Endothelial cell of umbilical vein (primary cell): ENCODE measurements around the gene MCC. TPM values are rescaled to one million over a fixed set of nuclear protein-coding genes. Genes with fewer than 3 reads are reported as not detected.

Experiments
- BruUV-seq: library from RNA; stranded (reverse); fragments of 400-500 nt; replicated peaks from 2 replicates; lab custom pipeline; 2021; lab: Mats Ljungman, UMichigan
- CTCF ChIA-PET: fragments of 300-600, 350-600 bp; sonication (Branson Sonifier 250); formaldehyde crosslinking; loops from one replicate; lab custom pipeline; 2021; ENCODE audit warnings: antibody characterized with exemption, inconsistent platforms; lab: Charles Lee
- POLR2A ChIA-PET: fragments of 300-600, 350-600 bp; sonication (Branson Sonifier 250); formaldehyde crosslinking; loops from one replicate; lab custom pipeline; 2021; ENCODE audit warnings: antibody characterized with exemption, inconsistent platforms; lab: Charles Lee
- DNase-seq: peaks from one replicate; pipeline ENCODE4 v3.0.0-alpha.2; 2011; ENCODE audit warnings: low read depth, low spot score
- FAIRE-seq: peaks from 2 replicates; lab custom pipeline; 2011; peaks lifted over from hg19 to GRCh38; lab: Jason Lieb, UNC
- H2AFZ ChIP-seq: 2 replicates; pipeline ENCODE4 v1.6.0; 2012; ENCODE audit warnings: low read depth, low read length, control low read depth, inconsistent platforms
- H3K27ac ChIP-seq: 2 replicates; pipeline ENCODE4 v1.5.1; 2011; ENCODE audit warnings: low read depth, mild to moderate bottlenecking, control low read depth, low read length, moderate library complexity; ENCODE audit not compliant: insufficient read depth
- H3K27me3 ChIP-seq, 2 experiments: 2 replicates each; pipeline versions ENCODE4 v1.6.0 to v1.6.1; 2011; ENCODE audit warnings: low read length in 2 of 2, mixed read lengths in 1 of 2; ENCODE audit not compliant: control insufficient read depth in 2 of 2, insufficient read depth in 2 of 2
- H3K36me3 ChIP-seq, 2 experiments: 2 replicates in 1 of 2; 3 replicates in 1 of 2; pipeline ENCODE4 v1.5.1; 2011; ENCODE audit warnings: low read length in 2 of 2, mild to moderate bottlenecking in 1 of 2, moderate library complexity in 1 of 2; ENCODE audit not compliant: control insufficient read depth in 2 of 2, insufficient read depth in 2 of 2; ENCODE audit errors: extremely low read depth in 1 of 2
- H3K4me1 ChIP-seq: 3 replicates; pipeline ENCODE4 v1.5.1; 2011; ENCODE audit warnings: mild to moderate bottlenecking, low read length; ENCODE audit not compliant: control insufficient read depth, insufficient read depth; ENCODE audit errors: extremely low read depth
- H3K4me2 ChIP-seq: 2 replicates; pipeline ENCODE4 v1.6.1; 2011; ENCODE audit warnings: low read length, control low read depth, mixed read lengths; ENCODE audit not compliant: insufficient read depth
- H3K4me3 ChIP-seq, 3 experiments: fragments of 200-600 bp in 1 of 3; sonication (generic), shearing (Covaris generic) in 1 of 3; replicated peaks in 1 of 3; 2 replicates each; pipeline ENCODE4 v1.5.1; 2011 to 2016; ENCODE audit warnings: control low read depth in 3 of 3, low read length in 3 of 3, mild to moderate bottlenecking in 2 of 3, inconsistent platforms in 1 of 3, low read depth in 1 of 3, moderate library complexity in 1 of 3; ENCODE audit not compliant: insufficient read depth in 1 of 3
- H3K79me2 ChIP-seq: 2 replicates; pipeline ENCODE4 v1.6.0; 2012; ENCODE audit warnings: low read length, inconsistent platforms; ENCODE audit not compliant: control insufficient read depth, insufficient read depth
- H3K9ac ChIP-seq: replicated peaks from 2 replicates; pipeline ENCODE3; 2011; ENCODE audit warnings: low read length, control low read depth; ENCODE audit not compliant: insufficient read depth; ENCODE audit errors: extremely low read depth
- H3K9me1 ChIP-seq: replicated peaks from 3 replicates; pipeline ENCODE4 v1.6.0; 2011; ENCODE audit warnings: mild to moderate bottlenecking, low read length; ENCODE audit not compliant: control insufficient read depth, insufficient read depth; ENCODE audit errors: extremely low read depth
- H3K9me3 ChIP-seq: replicated peaks from 2 replicates; pipeline ENCODE4 v1.5.1; 2012; ENCODE audit warnings: low read length, inconsistent platforms; ENCODE audit not compliant: control insufficient read depth, insufficient read depth
- H4K20me1 ChIP-seq: replicated peaks from 2 replicates; pipeline ENCODE3; 2011; ENCODE audit warnings: mild to moderate bottlenecking, low read length; ENCODE audit not compliant: control insufficient read depth, insufficient read depth; ENCODE audit errors: extremely low read depth
- CTCF ChIP-seq, 2 donors: IDR thresholded peaks; 1 replicate in 1 of 2; 2 replicates in 1 of 2; pipeline ENCODE4 v1.5.1; 2011; ENCODE audit warnings: low read length in 2 of 2, mild to moderate bottlenecking in 2 of 2, moderate library complexity in 2 of 2, control low read depth in 1 of 2, inconsistent platforms in 1 of 2, low read depth in 1 of 2; ENCODE audit not compliant: insufficient read depth in 1 of 2; ENCODE audit errors: extremely low read depth in 1 of 2
- EZH2 ChIP-seq: IDR thresholded peaks from 2 replicates; pipeline ENCODE4 v1.6.1; 2012; ENCODE audit warnings: borderline replicate concordance, low read depth, mild to moderate bottlenecking, moderate library complexity, low read length, inconsistent platforms; ENCODE audit not compliant: severe bottlenecking
- FOS ChIP-seq: IDR thresholded peaks from 2 replicates; pipeline ENCODE4 v1.6.1; 2011; ENCODE audit warnings: mild to moderate bottlenecking, low read length, moderate library complexity, borderline replicate concordance; ENCODE audit not compliant: insufficient read depth
- GATA2 ChIP-seq: IDR thresholded peaks from 2 replicates; pipeline ENCODE4 v1.7.0; 2011; ENCODE audit warnings: low read depth, mild to moderate bottlenecking, moderate library complexity, mixed read lengths, low read length; ENCODE audit not compliant: insufficient read length, insufficient read depth
- JUN ChIP-seq: IDR thresholded peaks from 2 replicates; pipeline ENCODE4 v1.6.1; 2011; ENCODE audit warnings: borderline replicate concordance, low read depth; ENCODE audit not compliant: insufficient read length, insufficient read depth
- MAX ChIP-seq: IDR thresholded peaks from 2 replicates; pipeline ENCODE4 v1.6.1; 2011; ENCODE audit not compliant: insufficient read depth, insufficient read length
- MYC ChIP-seq: IDR thresholded peaks from one replicate; pipeline ENCODE4 v1.6.1; 2011; ENCODE audit warnings: mild to moderate bottlenecking, low read depth, low read length
- POLR2A ChIP-seq: IDR thresholded peaks from 2 replicates; pipeline ENCODE4 v1.6.1; 2012; ENCODE audit warnings: low read depth, mild to moderate bottlenecking, control low read depth, low read length
- POLR2AphosphoS5 ChIP-seq: IDR thresholded peaks from 2 replicates; pipeline ENCODE4 v1.6.1; 2012; ENCODE audit warnings: low read depth, mild to moderate bottlenecking, control low read depth, low read length, moderate library complexity; ENCODE audit not compliant: insufficient read depth
- dilution Hi-C: fragments of 300-500 bp; cut with MboI; formaldehyde crosslinking; loops from one replicate; pipeline ENCODE4 v1.15.0; 2019; ENCODE audit warnings: low sequenced_read_pairs; ENCODE audit not compliant: extremely low pct_ligation_motif_present
- intact Hi-C: fragments of 100-400 bp; cut with micrococcal nuclease; formaldehyde crosslinking; loops from one replicate; pipeline ENCODE4 v1.10.0; 2022
- polyA plus RNA-seq, 4 experiments: library from polyadenylated mRNA; depleted of rRNA in 3 of 4; stranded (reverse) in 3 of 4; unstranded in 1 of 4; fragments of >200 nt; gene quantifications; 2 replicates each; pipeline versions ENCODE4 v1.2.1 to v1.2.3, GENCODE V29; 2011 to 2012; ENCODE audit warnings: missing spikeins in 1 of 4
- total RNA-seq: library from RNA; stranded (reverse); gene quantifications from 2 replicates; pipeline ENCODE4 v1.2.3, GENCODE V29; 2021

MCC gene
- total and polyA plus RNA-seq, 2 donors (not counting 3 experiments of a cell fraction or from before 2014, with no cell fraction given), result 6.9 to 27.5 TPM

- H3K9me3 ChIP-seq, result no peaks in the 10 kb centered on the region
- peaks cover 8% of the 10 kb centered on the region for H3K4me1 ChIP-seq
- dilution Hi-C loops (no loop called here), intact Hi-C loops (no loop called here)
- no peaks in the 10 kb centered on the region for H3K9me1 ChIP-seq
- H2AFZ ChIP-seq, result no peak overlapping the region
- FAIRE-seq (no peak), DNase-seq (no peak)
- no TSS peak for BruUV-seq
- H3K27ac ChIP-seq, result no peak overlapping the region
- no peaks in the 10 kb centered on the region for H4K20me1 ChIP-seq
- no peak overlapping the region for H3K4me2 ChIP-seq
- no peaks in the 10 kb centered on the region for H3K27me3 ChIP-seq
- no peak overlapping the region for H3K4me3 ChIP-seq
- TF ChIP-seq POLR2A (no peak), FOS (no peak), JUN (no peak), CTCF (IDR thresholded peaks at IDR 0.05; ENCODE audit: extremely low read depth in 1 of 2, insufficient read depth in 1 of 2, low read depth in 1 of 2, low read length in 2 of 2) (no peak), MYC (no peak), MAX (no peak), POLR2AphosphoS5 (no peak), EZH2 (no peak), GATA2 (no peak)
- H3K79me2 ChIP-seq, result no peaks in the 10 kb centered on the region
- no peak overlapping the region for H3K9ac ChIP-seq
- ChIA-PET POLR2A (no interaction called here), CTCF (interaction anchor here (1.9 to 3.1 kb wide), 2 partner anchors 9 to 13 kb away, joined by 5 to 15 read pairs; no protein-coding TSS in a partner anchor)
- H3K36me3 ChIP-seq, result peaks cover 5 to 17% of the 10 kb centered on the region in 2 experiments
Observed at GRCh38 chr5:113068559-113068958, 419.7 kb downstream of the MCC start.
